GM23338 (cell line): ENCODE results near the gene TUBB. TPM values are rescaled to one million over a fixed set of nuclear protein-coding genes. Genes with fewer than 3 reads are reported as not detected.

Experiments used
- ATAC-seq: fragments of 200-7000 bp; cut with Tn5 transposase; 3 replicates; pipeline ENCODE4 v1.9.1; 2020
- DNase-seq: peaks from one replicate; pipeline ENCODE4 v3.0.0-alpha.2; 2015; ENCODE audit warnings: low spot score
- H2AFZ ChIP-seq: fragments of 200-600 bp; sonication (generic); 2 replicates; pipeline ENCODE4 v1.8.0; 2016; ENCODE audit warnings: antibody characterized with exemption, mild to moderate bottlenecking, moderate library complexity
- H3F3A ChIP-seq: fragments of 200-600 bp; sonication (generic); replicated peaks from 2 replicates; pipeline ENCODE4 v1.8.0; 2017; ENCODE audit warnings: antibody characterized with exemption, mixed run types, low read depth
- H3K27ac ChIP-seq: fragments of 200-600 bp; sonication (generic); 2 replicates; pipeline ENCODE4 v1.6.1; 2016; ENCODE audit warnings: low read depth
- H3K27me3 ChIP-seq: fragments of 200-600 bp; sonication (generic); 2 replicates; pipeline ENCODE4 v1.8.0; 2016; ENCODE audit warnings: mild to moderate bottlenecking, mixed run types, moderate library complexity; ENCODE audit not compliant: insufficient read depth
- H3K36me3 ChIP-seq: fragments of 200-600 bp; sonication (generic); 2 replicates; pipeline ENCODE4 v1.8.0; 2016; ENCODE audit warnings: mild to moderate bottlenecking; ENCODE audit not compliant: insufficient read depth
- H3K4me1 ChIP-seq: fragments of 200-600 bp; sonication (generic); 2 replicates; pipeline ENCODE4 v1.8.0; 2016; ENCODE audit warnings: mild to moderate bottlenecking, moderate library complexity; ENCODE audit not compliant: insufficient read depth
- H3K4me2 ChIP-seq: fragments of 200-600 bp; sonication (generic); 2 replicates; pipeline ENCODE4 v1.7.1; 2017; ENCODE audit warnings: mixed run types
- H3K4me3 ChIP-seq: fragments of 200-600 bp; sonication (generic); 2 replicates; pipeline ENCODE4 v1.6.1; 2016; ENCODE audit warnings: mixed run types
- H3K79me2 ChIP-seq: fragments of 200-600 bp; sonication (generic); replicated peaks from 2 replicates; pipeline ENCODE4 v1.8.0; 2017; ENCODE audit warnings: mild to moderate bottlenecking; ENCODE audit not compliant: insufficient read depth
- H3K9me2 ChIP-seq: fragments of 200-600 bp; sonication (generic); 2 replicates; pipeline ENCODE4 v1.8.0; 2017; ENCODE audit not compliant: insufficient read depth
- H4K20me1 ChIP-seq: fragments of 200-600 bp; sonication (generic); replicated peaks from 2 replicates; pipeline ENCODE4 v1.8.0; 2017; ENCODE audit warnings: mild to moderate bottlenecking; ENCODE audit not compliant: insufficient read depth
- H3K27ac Mint-ChIP-seq: 2 replicates; pipeline ENCODE4 v1.8.0; 2020; ENCODE audit warnings: inconsistent platforms, mild to moderate bottlenecking, moderate library complexity, mixed read lengths
- H3K27me3 Mint-ChIP-seq: 3 replicates; pipeline ENCODE4 v1.8.0; 2022; ENCODE audit warnings: low read depth, mild to moderate bottlenecking, moderate library complexity, mixed read lengths, inconsistent platforms; ENCODE audit not compliant: insufficient read depth, poor library complexity
- H3K36me3 Mint-ChIP-seq: 3 replicates; pipeline ENCODE4 v1.8.0; 2021; ENCODE audit warnings: low read depth, mild to moderate bottlenecking, inconsistent platforms, moderate library complexity, mixed read lengths
- H3K4me1 Mint-ChIP-seq: 3 replicates; pipeline ENCODE4 v1.8.0; 2020; ENCODE audit warnings: mild to moderate bottlenecking, inconsistent platforms, mixed read lengths
- H3K4me3 Mint-ChIP-seq: 3 replicates; pipeline ENCODE4 v1.8.0; 2021; ENCODE audit warnings: moderate library complexity, mild to moderate bottlenecking, inconsistent platforms, mixed read lengths
- H3K9me3 Mint-ChIP-seq: 3 replicates; pipeline ENCODE4 v1.8.0; 2020; ENCODE audit warnings: moderate library complexity, mild to moderate bottlenecking, inconsistent platforms, mixed read lengths
- CREB1 ChIP-seq: fragments of 250-450 bp; sonication (Bioruptor Pico); IDR thresholded peaks from 2 replicates; pipeline ENCODE4 v1.5.0; 2020; ENCODE audit warnings: low read depth, mild to moderate bottlenecking, moderate library complexity
- POLR2AphosphoS5 ChIP-seq: IDR thresholded peaks from 2 replicates; pipeline ENCODE4 v1.6.1; 2016; ENCODE audit warnings: antibody characterized with exemption, low read depth
- STAT1 ChIP-seq: IDR thresholded peaks from one replicate; pipeline ENCODE4 v1.6.1; 2016; ENCODE audit warnings: antibody characterized with exemption; ENCODE audit not compliant: unreplicated experiment
- ZNF331 ChIP-seq: fragments of 250-450 bp; sonication (Bioruptor Pico); IDR thresholded peaks from 2 replicates; pipeline ENCODE4 v1.5.0; 2020; ENCODE audit warnings: low read depth, mild to moderate bottlenecking, moderate library complexity
- polyA plus RNA-seq: library from polyadenylated mRNA; unstranded; fragments of >200 nt; fragmentation: Nextera tagmentation; extraction: Ambion mirVana; gene quantifications from 2 replicates; pipeline ENCODE4 v1.2.1, GENCODE V29; 2016
- total RNA-seq: library from RNA; depleted of rRNA; stranded (reverse); fragments of >200 nt; shearing (Covaris generic); gene quantifications from 2 replicates; pipeline ENCODE4 v1.2.3, GENCODE V29; 2014
- TF ChIP-seq, protein P1 (sequence below): fragments of 250-450 bp; sonication (Bioruptor Pico); IDR thresholded peaks from 2 replicates; pipeline ENCODE4 v1.5.0; 2020; ENCODE audit warnings: mild to moderate bottlenecking, moderate library complexity

TUBB gene
- total and polyA plus RNA-seq, 2 experiments from 2014 or later, result 1,041 to 1,704 TPM

DNA sequence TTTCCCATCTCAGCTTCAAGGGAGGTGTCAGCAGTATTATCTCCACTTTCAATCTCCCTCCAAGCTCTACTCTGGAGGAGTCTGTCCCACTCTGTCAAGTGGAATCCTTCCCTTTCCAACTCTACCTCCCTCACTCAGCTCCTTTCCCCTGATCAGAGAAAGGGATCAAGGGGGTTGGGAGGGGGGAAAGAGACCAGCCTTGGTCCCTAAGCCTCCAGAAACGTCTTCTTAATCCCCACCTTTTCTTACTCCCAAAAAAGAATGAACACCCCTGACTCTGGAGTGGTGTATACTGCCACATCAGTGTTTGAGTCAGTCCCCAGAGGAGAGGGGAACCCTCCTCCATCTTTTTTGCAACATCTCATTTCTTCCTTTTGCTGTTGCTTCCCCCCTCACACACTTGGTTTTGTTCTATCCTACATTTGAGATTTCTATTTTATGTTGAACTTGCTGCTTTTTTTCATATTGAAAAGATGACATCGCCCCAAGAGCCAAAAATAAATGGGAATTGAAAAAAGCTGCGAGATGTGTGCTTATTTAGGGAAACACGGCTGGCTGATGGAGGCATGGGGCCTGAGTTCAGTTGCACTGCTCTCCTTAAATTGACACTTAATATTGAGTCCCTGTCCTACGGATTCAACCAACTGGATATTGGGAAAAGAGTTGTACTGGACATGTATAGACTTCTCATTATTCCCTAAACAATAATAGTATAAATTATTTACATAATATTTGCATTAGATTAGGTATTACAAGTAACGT lies 4.9 kb downstream of the TUBB start (continued):
- TF ChIP-seq, protein P1, sequence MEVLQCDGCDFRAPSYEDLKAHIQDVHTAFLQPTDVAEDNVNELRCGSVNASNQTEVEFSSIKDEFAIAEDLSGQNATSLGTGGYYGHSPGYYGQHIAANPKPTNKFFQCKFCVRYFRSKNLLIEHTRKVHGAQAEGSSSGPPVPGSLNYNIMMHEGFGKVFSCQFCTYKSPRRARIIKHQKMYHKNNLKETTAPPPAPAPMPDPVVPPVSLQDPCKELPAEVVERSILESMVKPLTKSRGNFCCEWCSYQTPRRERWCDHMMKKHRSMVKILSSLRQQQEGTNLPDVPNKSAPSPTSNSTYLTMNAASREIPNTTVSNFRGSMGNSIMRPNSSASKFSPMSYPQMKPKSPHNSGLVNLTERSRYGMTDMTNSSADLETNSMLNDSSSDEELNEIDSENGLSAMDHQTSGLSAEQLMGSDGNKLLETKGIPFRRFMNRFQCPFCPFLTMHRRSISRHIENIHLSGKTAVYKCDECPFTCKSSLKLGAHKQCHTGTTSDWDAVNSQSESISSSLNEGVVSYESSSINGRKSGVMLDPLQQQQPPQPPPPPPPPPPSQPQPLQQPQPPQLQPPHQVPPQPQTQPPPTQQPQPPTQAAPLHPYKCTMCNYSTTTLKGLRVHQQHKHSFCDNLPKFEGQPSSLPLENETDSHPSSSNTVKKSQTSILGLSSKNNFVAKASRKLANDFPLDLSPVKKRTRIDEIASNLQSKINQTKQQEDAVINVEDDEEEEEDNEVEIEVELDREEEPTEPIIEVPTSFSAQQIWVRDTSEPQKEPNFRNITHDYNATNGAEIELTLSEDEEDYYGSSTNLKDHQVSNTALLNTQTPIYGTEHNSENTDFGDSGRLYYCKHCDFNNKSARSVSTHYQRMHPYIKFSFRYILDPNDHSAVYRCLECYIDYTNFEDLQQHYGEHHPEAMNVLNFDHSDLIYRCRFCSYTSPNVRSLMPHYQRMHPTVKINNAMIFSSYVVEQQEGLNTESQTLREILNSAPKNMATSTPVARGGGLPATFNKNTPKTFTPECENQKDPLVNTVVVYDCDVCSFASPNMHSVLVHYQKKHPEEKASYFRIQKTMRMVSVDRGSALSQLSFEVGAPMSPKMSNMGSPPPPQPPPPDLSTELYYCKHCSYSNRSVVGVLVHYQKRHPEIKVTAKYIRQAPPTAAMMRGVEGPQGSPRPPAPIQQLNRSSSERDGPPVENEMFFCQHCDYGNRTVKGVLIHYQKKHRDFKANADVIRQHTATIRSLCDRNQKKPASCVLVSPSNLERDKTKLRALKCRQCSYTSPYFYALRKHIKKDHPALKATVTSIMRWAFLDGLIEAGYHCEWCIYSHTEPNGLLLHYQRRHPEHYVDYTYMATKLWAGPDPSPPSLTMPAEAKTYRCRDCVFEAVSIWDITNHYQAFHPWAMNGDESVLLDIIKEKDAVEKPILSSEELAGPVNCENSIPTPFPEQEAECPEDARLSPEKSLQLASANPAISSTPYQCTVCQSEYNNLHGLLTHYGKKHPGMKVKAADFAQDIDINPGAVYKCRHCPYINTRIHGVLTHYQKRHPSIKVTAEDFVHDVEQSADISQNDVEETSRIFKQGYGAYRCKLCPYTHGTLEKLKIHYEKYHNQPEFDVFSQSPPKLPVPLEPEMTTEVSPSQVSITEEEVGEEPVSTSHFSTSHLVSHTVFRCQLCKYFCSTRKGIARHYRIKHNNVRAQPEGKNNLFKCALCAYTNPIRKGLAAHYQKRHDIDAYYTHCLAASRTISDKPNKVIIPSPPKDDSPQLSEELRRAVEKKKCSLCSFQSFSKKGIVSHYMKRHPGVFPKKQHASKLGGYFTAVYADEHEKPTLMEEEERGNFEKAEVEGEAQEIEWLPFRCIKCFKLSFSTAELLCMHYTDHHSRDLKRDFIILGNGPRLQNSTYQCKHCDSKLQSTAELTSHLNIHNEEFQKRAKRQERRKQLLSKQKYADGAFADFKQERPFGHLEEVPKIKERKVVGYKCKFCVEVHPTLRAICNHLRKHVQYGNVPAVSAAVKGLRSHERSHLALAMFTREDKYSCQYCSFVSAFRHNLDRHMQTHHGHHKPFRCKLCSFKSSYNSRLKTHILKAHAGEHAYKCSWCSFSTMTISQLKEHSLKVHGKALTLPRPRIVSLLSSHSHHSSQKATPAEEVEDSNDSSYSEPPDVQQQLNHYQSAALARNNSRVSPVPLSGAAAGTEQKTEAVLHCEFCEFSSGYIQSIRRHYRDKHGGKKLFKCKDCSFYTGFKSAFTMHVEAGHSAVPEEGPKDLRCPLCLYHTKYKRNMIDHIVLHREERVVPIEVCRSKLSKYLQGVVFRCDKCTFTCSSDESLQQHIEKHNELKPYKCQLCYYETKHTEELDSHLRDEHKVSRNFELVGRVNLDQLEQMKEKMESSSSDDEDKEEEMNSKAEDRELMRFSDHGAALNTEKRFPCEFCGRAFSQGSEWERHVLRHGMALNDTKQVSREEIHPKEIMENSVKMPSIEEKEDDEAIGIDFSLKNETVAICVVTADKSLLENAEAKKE (CRISPR knock-in tag), result no peak
- TF ChIP-seq STAT1 (no peak), ZNF331 (CRISPR knock-in tag) (no peak)

DNA sequence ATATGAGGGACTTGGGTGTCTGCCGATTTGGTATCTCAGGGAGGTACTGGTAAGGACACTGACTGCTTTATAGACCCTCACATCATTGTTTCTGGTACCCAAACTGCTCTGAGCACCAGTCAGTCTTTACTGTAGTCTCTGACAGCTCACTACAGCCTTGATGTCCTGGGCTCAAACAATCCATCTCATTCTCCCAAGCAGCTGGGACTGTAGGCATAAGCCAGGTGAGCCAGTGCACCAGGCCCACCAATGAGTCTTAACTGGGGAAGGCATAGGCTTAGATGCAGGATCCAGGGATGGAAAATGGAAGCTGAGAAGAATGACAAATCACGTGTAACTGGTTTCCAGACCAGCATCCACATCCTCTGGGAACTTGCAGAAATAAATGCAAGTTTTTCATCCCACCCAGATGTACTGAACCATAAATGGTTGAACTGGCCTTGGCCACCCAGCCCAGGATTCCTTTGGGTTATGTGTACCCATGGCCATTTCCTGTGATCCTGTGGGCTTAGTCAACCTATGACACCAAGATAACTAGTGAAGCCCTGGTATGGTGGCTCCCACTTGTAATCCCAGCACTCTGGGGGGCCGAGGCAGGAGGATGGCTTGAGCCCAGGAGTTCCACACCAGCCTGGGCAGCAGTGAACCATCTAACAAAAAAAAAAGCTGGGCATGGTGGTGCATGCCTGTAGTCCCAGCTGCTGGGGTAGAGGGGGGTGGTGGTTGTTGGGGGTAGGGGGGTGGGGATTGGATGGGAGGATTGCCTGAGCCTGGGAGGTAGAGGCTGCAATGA lies 5.8 kb downstream of the TUBB start:
- Histone ChIP-seq H3K4me3 (no peak overlapping the region), H3K79me2 (peaks cover 29% of the 10 kb centered on the region), H3F3A (peaks cover 77% of the 10 kb centered on the region), H3K36me3 (peaks cover 41% of the 10 kb centered on the region), H3K27ac (peak overlapping the region; percentile 70), H3K9me2 (no peaks in the 10 kb centered on the region), H3K27me3 (no peaks in the 10 kb centered on the region), H2AFZ (no peak overlapping the region), H3K4me2 (no peak overlapping the region), H3K4me1 (peaks cover 6% of the 10 kb centered on the region), H4K20me1 (peaks cover 43% of the 10 kb centered on the region)
- Mint-ChIP-seq H3K4me1 (peaks cover 29% of the 10 kb centered on the region), H3K36me3 (peaks cover 80% of the 10 kb centered on the region), H3K27me3 (peaks cover 52% of the 10 kb centered on the region), H3K4me3 (peak overlapping the region; percentile 27; the same call in 1 of the 3 replicates), H3K27ac (no peak overlapping the region), H3K9me3 (peaks cover 5% of the 10 kb centered on the region; the same call in 1 of the 3 replicates)
- TF ChIP-seq CREB1, result 0 out of 2 replicates have a peak, but pooled peaks have one; percentile 15
- no peak for TF ChIP-seq STAT1
- peak; percentile 97 for TF ChIP-seq POLR2AphosphoS5
- peak; percentile 63 for DNase-seq
- ATAC-seq, result peak; percentile 22
